Kidney epithelial cell (primary cell): ENCODE results near the gene RNF40. TPM values are rescaled to one million over a fixed set of nuclear protein-coding genes. Genes with fewer than 3 reads are reported as not detected.

Experiments
- DNase-seq: peaks from one replicate; pipeline ENCODE4 v3.0.0-alpha.2; 2010; ENCODE audit warnings: low read depth
- H3K27me3 ChIP-seq: 2 replicates; pipeline ENCODE4 v1.6.0; 2011; ENCODE audit warnings: low read length; ENCODE audit not compliant: control insufficient read depth, insufficient read depth
- H3K36me3 ChIP-seq: 2 replicates; pipeline ENCODE4 v1.5.1; 2011; ENCODE audit warnings: low read length; ENCODE audit not compliant: control insufficient read depth, insufficient read depth
- H3K4me3 ChIP-seq: 2 replicates; pipeline ENCODE4 v1.5.1; 2011; ENCODE audit warnings: low read depth, mild to moderate bottlenecking, control low read depth, low read length
- CTCF ChIP-seq: IDR thresholded peaks from 2 replicates; pipeline ENCODE4 v1.5.1; 2011; ENCODE audit warnings: mild to moderate bottlenecking, moderate library complexity, low read length, control low read depth, inconsistent platforms; ENCODE audit not compliant: insufficient read depth, poor library complexity, severe bottlenecking
- total RNA-seq: library from RNA; depleted of rRNA; stranded (reverse); fragments of >200 nt; gene quantifications from 2 replicates; pipeline ENCODE4 v1.2.3, GENCODE V29; 2015

Gene RNF40
- total RNA-seq, 1 donor from 2014 or later = 130 TPM

- Histone ChIP-seq H3K36me3 (peaks cover 9% of the 10 kb centered on the region), H3K4me3 (no peak overlapping the region)
- TF ChIP-seq CTCF = no peak
Observed at GRCh38 chr16:30725418-30725792, 36.7 kb upstream of the RNF40 start.

GRCh38 chr16:30728321-30728720 is 33.8 kb upstream of the RNF40 start:
- Histone ChIP-seq H3K4me3 (no peak overlapping the region), H3K27me3 (no peaks in the 10 kb centered on the region), H3K36me3 (peaks cover 6% of the 10 kb centered on the region)
- DNase-seq = no peak
- no peak for TF ChIP-seq CTCF

More at GRCh38 chr16:30725418-30725792, 36.7 kb upstream of the RNF40 start:
- DNase-seq = no peak
- no peaks in the 10 kb centered on the region for H3K27me3 ChIP-seq

- no peak for DNase-seq
- Histone ChIP-seq H3K27me3 (no peaks in the 10 kb centered on the region), H3K36me3 (peaks cover 4% of the 10 kb centered on the region), H3K4me3 (no peak overlapping the region)
- TF ChIP-seq CTCF = no peak
Observed at GRCh38 chr16:30728899-30729672, 33.0 kb upstream of the RNF40 start.

GRCh38 chr16:30731411-30731810 is 30.7 kb upstream of the RNF40 start:
- Histone ChIP-seq H3K27me3 (no peaks in the 10 kb centered on the region), H3K36me3 (peaks cover 4% of the 10 kb centered on the region), H3K4me3 (no peak overlapping the region)
- TF ChIP-seq CTCF = no peak
- DNase-seq = no peak

- Histone ChIP-seq H3K36me3 (peaks cover 7% of the 10 kb centered on the region), H3K27me3 (no peaks in the 10 kb centered on the region), H3K4me3 (no peak overlapping the region)
- no peak for DNase-seq
- TF ChIP-seq CTCF = no peak
Observed at GRCh38 chr16:30736995-30737793, 24.9 kb upstream of the RNF40 start.
